GM12873 (cell line): ENCODE measurements around the gene RNF44.

ENCODE experiments used
- TF ChIP-seq, protein P1 (sequence below): IDR thresholded peaks from 2 replicates; pipeline ENCODE4 v1.5.1; 2012; ENCODE audit warnings: low read depth, mild to moderate bottlenecking, moderate library complexity, low read length, control low read depth; ENCODE audit not compliant: insufficient read depth; ENCODE audit errors: missing control alignments

The RNF44 gene

DNA sequence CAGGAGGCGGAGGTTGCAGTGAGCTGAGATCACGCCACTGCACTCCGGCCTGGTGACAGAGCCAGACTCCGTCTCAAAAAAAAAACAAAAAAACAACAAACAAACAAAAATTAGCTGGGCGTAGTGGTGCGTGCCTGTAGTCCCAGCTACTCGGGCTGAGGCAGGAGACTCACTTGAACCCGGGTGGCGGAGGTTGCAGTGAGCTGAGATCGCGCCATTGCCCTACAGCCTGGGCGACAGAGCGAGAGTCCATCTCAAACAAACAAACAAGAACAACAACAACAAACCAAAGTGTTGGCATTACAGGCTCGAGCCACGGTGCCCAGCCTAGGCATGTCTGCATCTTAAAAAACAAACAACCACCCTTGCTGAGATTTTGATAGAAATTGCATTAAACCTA is 12.2 kb downstream of the RNF44 start:
- TF ChIP-seq, protein P1, sequence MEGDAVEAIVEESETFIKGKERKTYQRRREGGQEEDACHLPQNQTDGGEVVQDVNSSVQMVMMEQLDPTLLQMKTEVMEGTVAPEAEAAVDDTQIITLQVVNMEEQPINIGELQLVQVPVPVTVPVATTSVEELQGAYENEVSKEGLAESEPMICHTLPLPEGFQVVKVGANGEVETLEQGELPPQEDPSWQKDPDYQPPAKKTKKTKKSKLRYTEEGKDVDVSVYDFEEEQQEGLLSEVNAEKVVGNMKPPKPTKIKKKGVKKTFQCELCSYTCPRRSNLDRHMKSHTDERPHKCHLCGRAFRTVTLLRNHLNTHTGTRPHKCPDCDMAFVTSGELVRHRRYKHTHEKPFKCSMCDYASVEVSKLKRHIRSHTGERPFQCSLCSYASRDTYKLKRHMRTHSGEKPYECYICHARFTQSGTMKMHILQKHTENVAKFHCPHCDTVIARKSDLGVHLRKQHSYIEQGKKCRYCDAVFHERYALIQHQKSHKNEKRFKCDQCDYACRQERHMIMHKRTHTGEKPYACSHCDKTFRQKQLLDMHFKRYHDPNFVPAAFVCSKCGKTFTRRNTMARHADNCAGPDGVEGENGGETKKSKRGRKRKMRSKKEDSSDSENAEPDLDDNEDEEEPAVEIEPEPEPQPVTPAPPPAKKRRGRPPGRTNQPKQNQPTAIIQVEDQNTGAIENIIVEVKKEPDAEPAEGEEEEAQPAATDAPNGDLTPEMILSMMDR, result no peak

DNA sequence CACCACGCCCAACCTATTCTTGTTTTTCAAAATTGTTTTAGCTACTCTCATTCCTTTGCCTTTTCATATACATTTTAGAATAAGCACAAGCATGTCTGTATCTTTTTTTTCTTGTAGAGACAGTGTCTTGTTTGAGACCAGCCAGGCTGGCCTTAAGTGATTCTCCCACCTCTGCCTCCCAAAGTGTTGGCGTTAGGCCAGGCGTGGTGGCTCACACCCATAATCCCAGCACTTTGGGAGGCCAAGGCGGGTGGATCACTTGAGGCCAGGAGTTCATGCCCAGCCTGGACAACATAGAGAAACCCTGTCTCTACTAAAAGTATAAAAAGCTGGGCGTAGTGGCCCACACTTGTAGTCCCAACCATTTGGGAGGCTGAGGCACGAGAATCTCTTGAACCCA is 13.1 kb downstream of the RNF44 start:
- TF ChIP-seq, protein P1, result no peak

DNA sequence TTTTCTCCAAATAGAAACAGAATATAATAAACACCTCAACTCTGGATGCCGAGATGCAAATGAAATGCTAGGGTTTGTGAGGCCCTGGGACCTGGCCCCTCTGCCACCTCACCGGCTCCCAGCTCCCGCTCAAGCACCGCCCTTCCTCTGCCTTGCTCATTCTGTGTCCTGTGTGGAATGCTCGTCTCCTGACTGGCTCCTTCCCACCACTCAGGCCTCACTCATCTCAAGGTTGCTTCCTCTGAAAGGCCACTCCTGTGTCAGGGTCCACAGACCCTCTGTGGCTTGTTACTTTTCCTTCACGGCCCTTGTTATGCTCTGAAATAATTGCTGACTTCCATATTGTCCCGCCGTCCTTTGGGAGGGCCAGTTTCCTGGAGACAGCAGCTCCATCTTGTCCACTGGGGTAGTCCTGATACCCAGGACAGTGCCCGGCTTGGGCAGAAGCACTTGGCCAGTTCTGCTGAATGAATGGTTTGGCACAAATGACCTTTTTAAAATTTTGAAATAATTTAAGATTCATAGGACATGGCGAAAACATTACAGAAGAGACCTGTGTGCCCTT is 15.4 kb downstream of the RNF44 start:
- TF ChIP-seq, protein P1, result no peak

DNA sequence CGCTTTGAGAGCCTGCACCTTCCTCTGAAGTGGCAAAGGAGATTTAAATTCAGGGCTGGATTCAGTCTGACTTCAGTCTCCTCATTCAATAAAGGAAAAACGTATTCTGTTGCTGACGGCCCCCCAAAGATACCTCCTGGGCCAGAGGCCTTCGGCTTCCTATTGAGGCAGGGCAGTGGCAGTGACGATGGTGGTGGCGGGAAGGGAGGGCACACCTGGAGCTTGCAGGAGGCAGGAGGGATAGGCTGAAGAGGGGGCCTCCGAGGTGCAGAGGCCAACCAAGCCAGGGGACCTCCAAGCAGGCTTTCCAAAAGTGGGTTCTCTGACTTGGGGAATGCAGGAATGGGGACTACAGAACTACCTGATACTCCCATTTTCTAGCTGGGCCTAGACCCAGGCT is 15.9 kb downstream of the RNF44 start:
- TF ChIP-seq, protein P1, result no peak

DNA sequence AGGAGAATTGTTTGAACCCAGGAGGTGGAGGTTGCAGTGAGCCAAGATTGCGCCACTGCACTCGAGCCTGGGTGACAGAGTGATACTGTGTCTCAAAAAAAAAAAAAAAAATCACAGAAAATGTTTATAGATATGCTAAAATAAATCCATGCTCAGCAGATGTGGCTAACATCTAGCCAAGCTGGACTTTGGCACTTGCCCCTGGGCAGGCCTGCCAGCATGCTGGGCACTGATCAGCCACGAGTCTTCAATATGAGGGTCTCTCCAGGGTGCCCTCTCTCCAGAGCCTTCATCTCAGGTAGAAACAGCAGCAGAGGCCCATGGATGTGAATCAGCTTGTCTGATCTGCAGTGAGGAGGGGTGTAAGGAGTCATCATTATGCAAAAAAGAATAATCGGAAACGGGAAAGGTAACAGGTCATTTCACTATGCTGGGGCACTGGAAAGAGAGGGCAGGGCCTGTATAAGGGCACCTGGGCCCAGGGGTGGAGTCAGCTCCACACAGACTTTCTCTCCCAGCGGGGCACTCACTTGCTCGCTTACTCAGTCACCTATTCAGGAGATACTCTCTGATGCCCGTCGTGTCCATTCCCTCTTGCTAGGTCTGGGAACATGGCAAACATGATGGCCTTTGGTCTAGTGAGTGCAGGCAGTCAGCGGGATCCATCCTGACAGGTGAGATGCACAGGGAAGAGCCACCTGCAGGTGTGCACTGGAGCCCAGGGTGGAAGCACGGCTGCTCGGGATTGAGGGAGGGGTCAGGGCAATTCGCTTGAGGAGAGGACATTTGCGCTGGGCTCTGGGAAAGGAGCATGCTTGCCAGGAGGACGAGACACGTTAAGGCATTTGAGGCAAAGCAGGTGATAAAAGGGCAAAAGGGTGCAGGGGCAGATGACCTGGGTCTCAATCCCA is 17.1 kb downstream of the RNF44 start:
- TF ChIP-seq, protein P1, result no peak

DNA sequence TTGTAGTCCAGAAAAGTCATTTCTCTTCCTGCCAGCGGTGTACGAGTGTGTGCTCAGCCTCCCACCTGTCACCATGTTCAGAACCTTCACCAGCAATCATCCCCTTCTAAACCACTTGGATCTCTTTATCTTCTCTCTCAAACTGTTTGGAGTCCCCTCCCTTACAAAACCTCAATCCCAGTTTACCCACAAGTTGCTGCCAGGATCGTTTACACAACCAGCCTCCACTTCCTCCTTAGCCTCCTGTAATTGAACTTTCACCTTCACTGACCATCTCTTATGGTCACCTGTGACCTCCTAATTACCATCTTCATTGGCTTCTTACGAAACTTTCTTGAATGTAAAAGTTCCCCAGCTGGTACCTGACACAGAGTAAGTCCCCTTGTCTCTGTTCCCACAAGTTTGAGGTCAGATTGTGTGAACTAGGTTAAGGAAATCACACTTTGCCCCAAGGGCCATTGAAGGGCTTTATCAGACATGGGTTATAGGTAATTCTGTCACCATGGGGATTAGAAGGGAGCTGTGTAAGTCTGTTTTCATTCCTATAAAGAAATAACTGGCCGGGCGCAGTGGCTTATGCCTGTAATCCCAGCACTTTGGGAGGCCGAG is 20.0 kb downstream of the RNF44 start:
- TF ChIP-seq, protein P1, result no peak

DNA sequence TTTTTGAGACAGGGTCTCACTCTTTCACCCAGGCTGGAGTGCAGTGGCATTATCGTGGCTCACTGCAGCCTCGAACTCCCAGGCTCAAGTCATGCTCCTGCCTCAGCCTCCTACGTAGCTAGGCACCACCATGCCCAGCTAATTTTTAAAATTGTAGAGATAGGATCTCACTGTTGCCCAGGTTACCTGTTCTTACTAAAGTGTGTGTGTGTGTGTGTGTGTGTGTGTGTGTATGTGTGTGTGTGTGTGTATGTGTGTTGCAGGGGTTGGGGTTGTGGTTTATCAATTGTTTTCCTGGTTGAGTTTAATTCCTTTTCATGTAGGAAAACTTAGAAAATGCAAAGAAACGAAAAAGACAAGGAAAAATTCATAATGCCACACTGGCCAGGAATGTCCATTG is 21.8 kb downstream of the RNF44 start:
- TF ChIP-seq, protein P1, result no peak
